ENCODE measurements around the gene P2RX3. TPM values are rescaled to one million over a fixed set of nuclear protein-coding genes. Genes with fewer than 3 reads are reported as not detected.

Gene P2RX3
- total RNA-seq, 4 donors from 2014 or later: 0.69 TPM; not detected in 3

GRCh38 chr11:57356268-57356667 lies 18.1 kb downstream of the P2RX3 start:
- H3K36me3 ChIP-seq: no peaks in the 10 kb centered on the region

GRCh38 chr11:57357310-57357709 lies 19.2 kb downstream of the P2RX3 start:
- Histone ChIP-seq H3K4me1 (peaks cover 0 to 17% (median 9%) of the 10 kb centered on the region in 3 donors), H3K4me3 (no peak overlapping the region), H3K36me3 (no peaks in the 10 kb centered on the region), H3K27ac (peak overlapping the region in 2 of 4 donors; percentile 27 to 47), H3K9me3 (no peaks in the 10 kb centered on the region), H3K27me3 (no peaks in the 10 kb centered on the region)
- ATAC-seq: no peak
- TF ChIP-seq CTCF (IDR thresholded peaks at IDR 0.05): no peak
- no peak for TF ChIP-seq EP300 (IDR thresholded peaks at IDR 0.05)
- no peak for TF ChIP-seq POLR2AphosphoS5 (IDR thresholded peaks at IDR 0.05)
- TF ChIP-seq POLR2A (IDR thresholded peaks at IDR 0.05): no peak
- WGBS, 2 donors (ENCODE audit: low coverage in 1 of 2): 70 to 81% methylated on average over 2 to 3 of the region's 3 CpGs

More at GRCh38 chr11:57356268-57356667, 18.1 kb downstream of the P2RX3 start:
- no peak for TF ChIP-seq POLR2AphosphoS5 (IDR thresholded peaks at IDR 0.05)
- TF ChIP-seq CTCF (IDR thresholded peaks at IDR 0.05): no peak
- TF ChIP-seq EP300 (IDR thresholded peaks at IDR 0.05): no peak
- TF ChIP-seq POLR2A (IDR thresholded peaks at IDR 0.05): no peak
- Histone ChIP-seq H3K4me3 (no peak overlapping the region), H3K4me1 (peaks cover 0 to 17% (median 9%) of the 10 kb centered on the region in 3 donors), H3K9me3 (no peaks in the 10 kb centered on the region), H3K27me3 (no peaks in the 10 kb centered on the region), H3K27ac (no peak overlapping the region)
- whole genome bisulfite sequencing, 2 donors (ENCODE audit: low coverage in 1 of 2): 67 to 84% methylated on average over 7 to 9 of the region's 9 CpGs
- ATAC-seq: no peak

GRCh38 chr11:57357856-57358255 lies 19.7 kb downstream of the P2RX3 start:
- WGBS, 2 donors (ENCODE audit: low coverage in 1 of 2): 18 to 21% methylated on average over 5 to 6 of the region's 6 CpGs
- peaks cover 0 to 17% (median 9%) of the 10 kb centered on the region in 3 donors for H3K4me1 ChIP-seq
- no peaks in the 10 kb centered on the region for H3K27me3 ChIP-seq
- ATAC-seq: no peak
- peak overlapping the region in 3 of 4 donors; percentile 27 to 51 (median 47) for H3K27ac ChIP-seq
- H3K36me3 ChIP-seq: no peaks in the 10 kb centered on the region
- no peak overlapping the region for H3K4me3 ChIP-seq
- H3K9me3 ChIP-seq: no peaks in the 10 kb centered on the region
- no peak for TF ChIP-seq CTCF (IDR thresholded peaks at IDR 0.05)
- TF ChIP-seq POLR2A (IDR thresholded peaks at IDR 0.05): no peak
- no peak for TF ChIP-seq POLR2AphosphoS5 (IDR thresholded peaks at IDR 0.05)
- TF ChIP-seq EP300 (IDR thresholded peaks at IDR 0.05): no peak

- H3K4me3 ChIP-seq: no peak overlapping the region
- H3K9me3 ChIP-seq: no peaks in the 10 kb centered on the region
- H3K27me3 ChIP-seq: no peaks in the 10 kb centered on the region
- no peaks in the 10 kb centered on the region for H3K36me3 ChIP-seq
- no peak for TF ChIP-seq POLR2AphosphoS5 (IDR thresholded peaks at IDR 0.05)
- no peak for TF ChIP-seq CTCF (IDR thresholded peaks at IDR 0.05)
- no peak for TF ChIP-seq EP300 (IDR thresholded peaks at IDR 0.05)
- TF ChIP-seq POLR2A (IDR thresholded peaks at IDR 0.05): no peak
- ATAC-seq: no peak
- 67 to 72% methylated on average over 8 to 9 of the region's 9 CpGs for WGBS, 2 donors (ENCODE audit: low coverage in 1 of 2)
- no peak overlapping the region for H3K27ac ChIP-seq
- H3K4me1 ChIP-seq: peaks cover 0 to 17% (median 9%) of the 10 kb centered on the region in 3 donors
Observed at GRCh38 chr11:57358543-57358961, 20.4 kb downstream of the P2RX3 start.

GRCh38 chr11:57358991-57359390 lies 20.8 kb downstream of the P2RX3 start:
- ATAC-seq: no peak
- TF ChIP-seq POLR2A (IDR thresholded peaks at IDR 0.05): no peak
- TF ChIP-seq EP300 (IDR thresholded peaks at IDR 0.05): no peak
- no peak for TF ChIP-seq POLR2AphosphoS5 (IDR thresholded peaks at IDR 0.05)
- no peak for TF ChIP-seq CTCF (IDR thresholded peaks at IDR 0.05)
- Histone ChIP-seq H3K27ac (no peak overlapping the region), H3K27me3 (no peaks in the 10 kb centered on the region), H3K4me1 (peaks cover 0 to 17% (median 9%) of the 10 kb centered on the region in 3 donors), H3K36me3 (no peaks in the 10 kb centered on the region), H3K9me3 (no peaks in the 10 kb centered on the region), H3K4me3 (no peak overlapping the region)
- WGBS, 2 donors (ENCODE audit: low coverage in 1 of 2): 77% methylated on average over 6 of the region's 9 CpGs; no CpG with 5 or more reads in 1 of the 2 donors
